A549 (cell line): ENCODE results near the gene FGD2. TPM values are rescaled to one million over a fixed set of nuclear protein-coding genes. Genes with fewer than 3 reads are reported as not detected.

Source experiments
- ATAC-seq, 2 experiments: fragments of 200-7000 bp in 1 of 2; fragments of >200 bp in 1 of 2; cut with Nextera tagmentation in 1 of 2; cut with Tn5 transposase in 1 of 2; 3 replicates each; pipeline versions ENCODE4 v1.8.0 to v1.9.1; 2018 to 2020; ENCODE audit warnings: mild to moderate bottlenecking in 1 of 2, moderate library complexity in 1 of 2
- CTCF ChIA-PET: fragments of 300-600 bp; sonication (Branson Sonifier 250); formaldehyde crosslinking; extraction: SDS; loops from one replicate; lab custom pipeline; 2021; ENCODE audit warnings: antibody characterized with exemption, inconsistent platforms; lab: Yijun Ruan, JAX
- POLR2A ChIA-PET: fragments of 350-600 bp; formaldehyde crosslinking; extraction: SDS; loops from one replicate; lab custom pipeline; 2021; ENCODE audit warnings: antibody characterized with exemption, inconsistent platforms; lab: Yijun Ruan, JAX
- DNase-seq, 2 experiments: peaks; one replicate each; pipeline versions ENCODE4 v3.0.0 to v3.0.0-alpha.2; 2011 to 2016; ENCODE audit warnings: low read depth in 1 of 2, low spot score in 1 of 2
- FAIRE-seq: peaks from 2 replicates; lab custom pipeline; 2011; peaks lifted over from hg19 to GRCh38; lab: Jason Lieb, UNC
- H3K27ac ChIP-seq, 2 experiments: fragments of >200 bp; sonication (Bioruptor Twin); formaldehyde crosslinking; 3 replicates each; pipeline ENCODE4 v1.5.1; 2016 to 2017
- H3K4me1 ChIP-seq: fragments of >200 bp; sonication (Bioruptor Twin); formaldehyde crosslinking; 3 replicates; pipeline ENCODE4 v1.6.1; 2016
- H3K4me2 ChIP-seq: fragments of >200 bp; sonication (Bioruptor Twin); formaldehyde crosslinking; 3 replicates; pipeline ENCODE4 v1.6.1; 2016
- H3K4me3 ChIP-seq: fragments of >200 bp; sonication (Bioruptor Twin); formaldehyde crosslinking; 3 replicates; pipeline ENCODE4 v1.5.1; 2016
- H3K9me3 ChIP-seq: fragments of >200 bp; sonication (Bioruptor Twin); formaldehyde crosslinking; 3 replicates; pipeline ENCODE4 v1.6.1; 2016
- BHLHE40 ChIP-seq: IDR thresholded peaks from 2 replicates; pipeline ENCODE4 v1.6.1; 2012; ENCODE audit warnings: low read depth, low read length, inconsistent platforms
- CEBPB ChIP-seq, 2 experiments: fragments of >200 bp in 1 of 2; sonication (Bioruptor Twin) in 1 of 2; formaldehyde crosslinking in 1 of 2; IDR thresholded peaks; 2 replicates each; pipeline ENCODE4 v1.6.1; 2012 to 2016
- EP300 ChIP-seq, 2 experiments: fragments of >200 bp; sonication (Bioruptor Twin); formaldehyde crosslinking; IDR thresholded peaks; 2 replicates in 1 of 2; 3 replicates in 1 of 2; pipeline ENCODE4 v1.6.1; 2016 to 2017
- FOSB ChIP-seq: fragments of 250-450 bp; sonication (Bioruptor Pico); IDR thresholded peaks from 2 replicates; pipeline ENCODE4 v1.5.0; 2020; ENCODE audit warnings: mild to moderate bottlenecking, moderate library complexity
- HEYL ChIP-seq: fragments of 250-450 bp; sonication (Bioruptor Pico); IDR thresholded peaks from 2 replicates; pipeline ENCODE4 v1.8.0; 2021; ENCODE audit warnings: mild to moderate bottlenecking, moderate library complexity
- HOXB13 ChIP-seq: fragments of 250-450 bp; sonication (Bioruptor Pico); IDR thresholded peaks from 2 replicates; pipeline ENCODE4 v1.5.0; 2020; ENCODE audit warnings: low read depth, mild to moderate bottlenecking, moderate library complexity
- HOXB5 ChIP-seq: fragments of 250-450 bp; sonication (Bioruptor Pico); IDR thresholded peaks from 2 replicates; pipeline ENCODE4 v1.5.0; 2020; ENCODE audit warnings: mild to moderate bottlenecking, moderate library complexity
- KDM1A ChIP-seq: fragments of 200-600 bp; sonication (generic); IDR thresholded peaks from 2 replicates; pipeline ENCODE4 v1.6.1; 2016; ENCODE audit warnings: low read depth, mild to moderate bottlenecking
- MAFK ChIP-seq: fragments of 450-650 bp; IDR thresholded peaks from 2 replicates; pipeline ENCODE4 v1.6.1; 2014; ENCODE audit not compliant: partially characterized antibody
- MAZ ChIP-seq: fragments of 150-350 bp; IDR thresholded peaks from 2 replicates; pipeline ENCODE4 v1.6.1; 2014; ENCODE audit warnings: antibody characterized with exemption, low read depth, low read length, borderline replicate concordance
- POLR2A ChIP-seq: IDR thresholded peaks from 2 replicates; pipeline ENCODE4 v1.6.1; 2012; ENCODE audit warnings: mild to moderate bottlenecking, low read length
- RAD21 ChIP-seq, 2 experiments: fragments of >200 bp in 1 of 2; sonication (Bioruptor Twin) in 1 of 2; formaldehyde crosslinking in 1 of 2; IDR thresholded peaks in 1 of 2; conservative IDR thresholded peaks in 1 of 2; 2 replicates in 1 of 2; 3 replicates in 1 of 2; pipeline ENCODE4 v1.6.1; 2012 to 2018; ENCODE audit warnings: inconsistent platforms in 1 of 2
- RCOR1 ChIP-seq: fragments of 150-350 bp; IDR thresholded peaks from 2 replicates; pipeline ENCODE4 v1.6.1; 2014; ENCODE audit warnings: antibody characterized with exemption, low read length, low read depth
- RFX5 ChIP-seq: fragments of 450-650 bp; IDR thresholded peaks from 2 replicates; pipeline ENCODE4 v1.7.1; 2014; ENCODE audit warnings: antibody characterized with exemption, mild to moderate bottlenecking, moderate library complexity
- SMC3 ChIP-seq: fragments of >200 bp; sonication (Bioruptor Twin); formaldehyde crosslinking; IDR thresholded peaks from 3 replicates; pipeline ENCODE4 v1.6.1; 2018; ENCODE audit warnings: inconsistent platforms
- ZNF302 ChIP-seq: fragments of 250-450 bp; sonication (Bioruptor Pico); IDR thresholded peaks from 2 replicates; pipeline ENCODE4 v1.9.0; 2021; ENCODE audit warnings: inconsistent platforms, mild to moderate bottlenecking, moderate library complexity
- WGBS: methylation state at CpG from one replicate; pipeline ENCODE4 v1.1.6; 2017; ENCODE audit errors: missing lambda C conversion rate; 5-methylcytosine and 5-hydroxymethylcytosine counted together
- polyA plus RNA-seq, 4 experiments: library from polyadenylated mRNA; depleted of rRNA in 3 of 4; stranded (reverse); fragments of >200 nt; fragmentation: RNase III in 1 of 4; extraction: RNeasy Plus Mini Kit Qiagen cat#74134 plus additional on column Dnase treatment in 1 of 4; gene quantifications; 2 replicates in 3 of 4; 3 replicates in 1 of 4; pipeline ENCODE4 v1.2.3, GENCODE V29; 2011 to 2017
- TF ChIP-seq, protein P1 (sequence below): IDR thresholded peaks from 2 replicates; pipeline ENCODE4 v1.6.1; 2012
- TF ChIP-seq, protein P2 (sequence below): fragments of >200 bp; sonication (Bioruptor Twin); formaldehyde crosslinking; IDR thresholded peaks from 2 replicates; pipeline ENCODE4 v1.6.1; 2016
- TF ChIP-seq, protein P3 (sequence below): fragments of 450-650 bp; IDR thresholded peaks from 2 replicates; pipeline ENCODE4 v1.6.1; 2014; ENCODE audit warnings: antibody characterized with exemption
- TF ChIP-seq, protein P4 (sequence below): fragments of >200 bp; sonication (Bioruptor Twin); formaldehyde crosslinking; IDR thresholded peaks from 3 replicates; pipeline ENCODE4 v1.5.1; 2016

The FGD2 gene
- polyA plus RNA-seq, 2 of the 4 experiments (the other 2 are of a cell fraction): not detected

DNA sequence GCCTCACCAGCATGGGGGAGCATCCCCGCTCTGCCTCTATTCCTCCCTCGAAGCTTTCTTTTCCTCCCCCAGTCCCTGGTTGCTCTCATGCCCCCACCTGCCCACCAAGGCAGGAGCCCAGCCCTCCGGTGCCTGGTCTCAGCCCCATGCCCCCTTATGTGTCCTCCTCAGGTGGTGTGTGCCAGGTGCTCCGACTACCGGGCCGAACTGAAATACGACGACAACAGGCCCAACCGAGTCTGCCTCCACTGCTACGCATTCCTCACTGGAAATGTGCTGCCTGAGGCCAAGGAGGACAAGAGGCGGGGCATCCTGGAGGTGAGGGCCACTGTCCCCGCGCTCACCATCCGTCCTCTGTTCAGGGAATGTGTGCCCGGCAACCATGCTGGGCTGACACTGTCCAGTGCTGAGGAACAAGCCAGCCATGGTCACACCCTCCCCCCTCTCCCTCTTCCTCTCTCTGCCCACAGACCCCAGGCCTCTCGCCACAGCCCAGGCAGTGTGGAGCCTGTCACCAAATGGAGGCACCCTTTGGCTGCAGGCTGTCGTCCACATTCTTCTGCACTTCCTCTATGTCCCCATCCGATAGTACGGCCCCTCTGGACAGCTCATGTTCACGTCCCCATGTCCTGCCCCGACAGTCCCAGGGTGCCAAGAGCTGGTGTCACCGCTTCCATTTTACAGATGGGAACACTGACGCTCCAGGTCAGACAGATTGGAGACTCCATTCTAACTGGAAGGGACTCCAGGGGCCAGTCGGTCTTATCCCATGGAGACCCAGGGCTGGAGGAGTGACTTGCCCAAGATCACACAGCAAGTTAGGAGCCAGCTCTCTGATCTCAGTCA is 20.4 kb downstream of the FGD2 start:
- TF ChIP-seq HEYL (no peak), ZNF302 (CRISPR knock-in tag) (no peak), EP300 (IDR thresholded peaks at IDR 0.05) (no peak), FOSB (CRISPR knock-in tag) (no peak), MAZ (no peak), HOXB13 (no peak), RFX5 (no peak), HOXB5 (CRISPR knock-in tag) (no peak), RCOR1 (no peak), BHLHE40 (no peak)
- TF ChIP-seq, protein P1, sequence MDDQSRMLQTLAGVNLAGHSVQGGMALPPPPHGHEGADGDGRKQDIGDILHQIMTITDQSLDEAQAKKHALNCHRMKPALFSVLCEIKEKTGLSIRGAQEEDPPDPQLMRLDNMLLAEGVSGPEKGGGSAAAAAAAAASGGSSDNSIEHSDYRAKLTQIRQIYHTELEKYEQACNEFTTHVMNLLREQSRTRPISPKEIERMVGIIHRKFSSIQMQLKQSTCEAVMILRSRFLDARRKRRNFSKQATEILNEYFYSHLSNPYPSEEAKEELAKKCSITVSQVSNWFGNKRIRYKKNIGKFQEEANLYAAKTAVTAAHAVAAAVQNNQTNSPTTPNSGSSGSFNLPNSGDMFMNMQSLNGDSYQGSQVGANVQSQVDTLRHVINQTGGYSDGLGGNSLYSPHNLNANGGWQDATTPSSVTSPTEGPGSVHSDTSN: no peak
- TF ChIP-seq, protein P2, sequence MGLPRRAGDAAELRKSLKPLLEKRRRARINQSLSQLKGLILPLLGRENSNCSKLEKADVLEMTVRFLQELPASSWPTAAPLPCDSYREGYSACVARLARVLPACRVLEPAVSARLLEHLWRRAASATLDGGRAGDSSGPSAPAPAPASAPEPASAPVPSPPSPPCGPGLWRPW: no peak
- FAIRE-seq (no peak), ATAC-seq (no peak), DNase-seq (no peak)
- H3K4me3 ChIP-seq: no peak overlapping the region
- peaks cover 41% of the 10 kb centered on the region for H3K4me1 ChIP-seq
- CTCF ChIA-PET: interaction anchor here (0.5 to 20.1 kb wide), 8 partner anchors 5 to 179 kb away, joined by 3 to 546 read pairs (median 97); partner anchors contain the start of gene PIM1
- 0 out of 3 replicates have a peak, but pooled peaks cover 4% of the 10 kb centered on the region for H3K9me3 ChIP-seq
- H3K27ac ChIP-seq: peak overlapping the region; percentile 72 to 87; a peak in 5 of 6 replicates
- WGBS: 90% methylated on average over 21 of the region's 24 CpGs
- POLR2A ChIA-PET: no interaction called here
- no peak overlapping the region for H3K4me2 ChIP-seq

DNA sequence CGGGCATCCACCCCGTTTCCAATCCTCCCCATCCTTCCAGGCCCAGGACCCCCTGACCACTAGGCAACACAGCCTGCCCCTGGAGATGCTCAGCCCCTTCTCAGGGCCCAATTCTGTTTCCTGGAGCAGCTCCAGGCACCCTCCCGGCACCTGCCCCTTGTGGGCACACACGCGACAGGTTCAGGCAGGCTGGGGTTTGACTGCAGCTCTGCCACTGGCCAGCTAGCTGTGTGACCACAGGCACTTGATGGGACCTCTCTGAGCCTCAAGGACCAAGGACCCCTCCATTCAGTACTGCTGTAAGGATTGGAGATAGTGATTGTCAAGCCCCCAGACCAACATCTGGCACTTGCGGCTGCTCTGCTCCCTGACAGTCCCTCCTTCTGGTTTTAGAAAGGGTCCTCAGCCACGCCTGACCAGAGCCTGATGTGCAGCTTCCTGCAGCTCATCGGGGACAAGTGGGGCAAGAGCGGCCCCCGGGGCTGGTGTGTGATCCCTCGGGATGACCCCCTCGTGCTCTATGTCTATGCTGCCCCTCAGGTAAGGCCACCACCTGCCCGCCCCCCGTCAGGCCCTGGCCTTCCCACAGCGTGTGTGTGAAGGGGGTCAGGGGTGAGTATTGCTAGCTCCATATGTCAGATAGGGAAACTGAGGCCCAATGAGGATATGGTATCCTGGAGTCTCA is 21.7 kb downstream of the FGD2 start:
- Histone ChIP-seq H3K4me3 (no peak overlapping the region), H3K9me3 (0 out of 3 replicates have a peak, but pooled peaks cover 5% of the 10 kb centered on the region), H3K4me1 (peaks cover 35% of the 10 kb centered on the region), H3K27ac (peak overlapping the region in 1 of 2 experiments; percentile 35; a peak in 1 of 6 replicates), H3K4me2 (no peak overlapping the region)
- DNase-seq (no peak), FAIRE-seq (no peak), ATAC-seq (no peak)
- CTCF ChIA-PET: interaction anchor here (0.6 to 20.1 kb wide), 5 partner anchors 6 to 178 kb away, joined by 4 to 546 read pairs (median 97); partner anchors contain the start of gene PIM1
- TF ChIP-seq SMC3 (no peak), EP300 (IDR thresholded peaks at IDR 0.05) (no peak), POLR2A (no peak), MAFK (no peak), RAD21 (conservative IDR thresholded peaks at IDR 0.05 in 1 of 2, IDR thresholded peaks at IDR 0.05 in 1 of 2) (no peak), CEBPB (IDR thresholded peaks at IDR 0.05) (no peak), KDM1A (no peak)
- TF ChIP-seq, protein P3, sequence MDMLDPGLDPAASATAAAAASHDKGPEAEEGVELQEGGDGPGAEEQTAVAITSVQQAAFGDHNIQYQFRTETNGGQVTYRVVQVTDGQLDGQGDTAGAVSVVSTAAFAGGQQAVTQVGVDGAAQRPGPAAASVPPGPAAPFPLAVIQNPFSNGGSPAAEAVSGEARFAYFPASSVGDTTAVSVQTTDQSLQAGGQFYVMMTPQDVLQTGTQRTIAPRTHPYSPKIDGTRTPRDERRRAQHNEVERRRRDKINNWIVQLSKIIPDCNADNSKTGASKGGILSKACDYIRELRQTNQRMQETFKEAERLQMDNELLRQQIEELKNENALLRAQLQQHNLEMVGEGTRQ: no peak
- TF ChIP-seq, protein P4, sequence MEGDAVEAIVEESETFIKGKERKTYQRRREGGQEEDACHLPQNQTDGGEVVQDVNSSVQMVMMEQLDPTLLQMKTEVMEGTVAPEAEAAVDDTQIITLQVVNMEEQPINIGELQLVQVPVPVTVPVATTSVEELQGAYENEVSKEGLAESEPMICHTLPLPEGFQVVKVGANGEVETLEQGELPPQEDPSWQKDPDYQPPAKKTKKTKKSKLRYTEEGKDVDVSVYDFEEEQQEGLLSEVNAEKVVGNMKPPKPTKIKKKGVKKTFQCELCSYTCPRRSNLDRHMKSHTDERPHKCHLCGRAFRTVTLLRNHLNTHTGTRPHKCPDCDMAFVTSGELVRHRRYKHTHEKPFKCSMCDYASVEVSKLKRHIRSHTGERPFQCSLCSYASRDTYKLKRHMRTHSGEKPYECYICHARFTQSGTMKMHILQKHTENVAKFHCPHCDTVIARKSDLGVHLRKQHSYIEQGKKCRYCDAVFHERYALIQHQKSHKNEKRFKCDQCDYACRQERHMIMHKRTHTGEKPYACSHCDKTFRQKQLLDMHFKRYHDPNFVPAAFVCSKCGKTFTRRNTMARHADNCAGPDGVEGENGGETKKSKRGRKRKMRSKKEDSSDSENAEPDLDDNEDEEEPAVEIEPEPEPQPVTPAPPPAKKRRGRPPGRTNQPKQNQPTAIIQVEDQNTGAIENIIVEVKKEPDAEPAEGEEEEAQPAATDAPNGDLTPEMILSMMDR: no peak
- POLR2A ChIA-PET: no interaction called here
- 78% methylated on average over 3 of the region's 15 CpGs for WGBS
